HepG2 (cell line): ENCODE data around the gene REEP6. TPM values are rescaled to one million over a fixed set of nuclear protein-coding genes. Genes with fewer than 3 reads are reported as not detected.
A peak's percentile ranks its signal among the peaks of the same experiment; 100 is the strongest.

ENCODE experiments used
- ATAC-seq: fragments of 200-7000 bp; cut with Tn5 transposase; 3 replicates; pipeline ENCODE4 v1.9.1; 2020; ENCODE audit warnings: mild to moderate bottlenecking, moderate library complexity
- BruUV-seq: library from RNA; stranded (reverse); fragments of 400-500 nt; replicated peaks from 2 replicates; lab custom pipeline; 2021; lab: Mats Ljungman, UMichigan
- CTCF ChIA-PET: fragments of 300-600 bp; formaldehyde crosslinking; extraction: SDS; loops from one replicate; lab custom pipeline; 2021; ENCODE audit warnings: low total read pairs, inconsistent platforms, low intra/inter-chr PET ratio; lab: Yijun Ruan, JAX
- POLR2A ChIA-PET: fragments of 350-600 bp; sonication (Branson Sonifier 250); formaldehyde crosslinking; loops from one replicate; lab custom pipeline; 2020; ENCODE audit warnings: antibody characterized with exemption, inconsistent platforms; lab: Yijun Ruan, JAX
- DNase-seq: peaks from one replicate; pipeline ENCODE4 v3.0.0-alpha.2; 2015; ENCODE audit warnings: low spot score
- FAIRE-seq: peaks from 3 replicates; lab custom pipeline; 2011; peaks lifted over from hg19 to GRCh38; lab: Jason Lieb, UNC
- H2AFZ ChIP-seq: one replicate; pipeline ENCODE4 v1.6.1; 2011; ENCODE audit warnings: low read length, inconsistent platforms
- H3K27ac ChIP-seq: fragments of 300-600 bp; 3 replicates; pipeline ENCODE4 v1.8.0; 2011; ENCODE audit warnings: mixed run types, mild to moderate bottlenecking, mixed read lengths, low read length, inconsistent platforms; ENCODE audit not compliant: insufficient read depth; ENCODE audit errors: extremely low read length
- H3K27me3 ChIP-seq, 2 experiments: fragments of 200-600 bp in 1 of 2; 2 replicates in 1 of 2; 3 replicates in 1 of 2; pipeline versions ENCODE4 v1.6.0 to v1.8.0; 2011; ENCODE audit warnings: low read length in 2 of 2, mild to moderate bottlenecking in 2 of 2, moderate library complexity in 2 of 2, inconsistent platforms in 1 of 2; ENCODE audit not compliant: insufficient read depth in 2 of 2, control insufficient read depth in 1 of 2
- H3K36me3 ChIP-seq, 2 experiments: fragments of 200-600 bp in 1 of 2; replicated peaks in 1 of 2; 2 replicates in 1 of 2; 3 replicates in 1 of 2; pipeline versions ENCODE4 v1.5.1 to v1.8.0; 2011; ENCODE audit warnings: low read length in 2 of 2, inconsistent platforms in 1 of 2; ENCODE audit not compliant: insufficient read depth in 2 of 2, control insufficient read depth in 1 of 2
- H3K4me1 ChIP-seq: 2 replicates; pipeline ENCODE4 v1.5.1; 2012; ENCODE audit warnings: low read length, inconsistent platforms; ENCODE audit not compliant: insufficient read depth
- H3K4me2 ChIP-seq: 2 replicates; pipeline ENCODE4 v1.6.0; 2011; ENCODE audit warnings: low read depth, low read length, inconsistent platforms
- H3K4me3 ChIP-seq, 3 experiments: fragments of 200-600 bp in 1 of 3; sonication (generic), shearing (Covaris generic) in 1 of 3; replicated peaks in 1 of 3; 2 replicates each; pipeline ENCODE4 v1.5.1; 2011 to 2016; ENCODE audit warnings: low read length in 3 of 3, inconsistent platforms in 2 of 3, low read depth in 2 of 3, mild to moderate bottlenecking in 2 of 3, control low read depth in 1 of 3, mixed read lengths in 1 of 3; ENCODE audit not compliant: insufficient read depth in 1 of 3
- H3K79me2 ChIP-seq: one replicate; pipeline ENCODE4 v1.6.1; 2011; ENCODE audit warnings: low read length, inconsistent platforms; ENCODE audit not compliant: insufficient read depth
- H3K9ac ChIP-seq: 2 replicates; pipeline ENCODE4 v1.6.0; 2011; ENCODE audit warnings: mild to moderate bottlenecking, low read depth, low read length, inconsistent platforms; ENCODE audit not compliant: insufficient read depth
- H3K9me3 ChIP-seq: 2 replicates; pipeline ENCODE4 v1.5.1; 2012; ENCODE audit warnings: mild to moderate bottlenecking, low read length
- H4K20me1 ChIP-seq: 2 replicates; pipeline ENCODE4 v1.6.0; 2011; ENCODE audit warnings: inconsistent platforms, mild to moderate bottlenecking, low read length, moderate library complexity; ENCODE audit not compliant: insufficient read depth
- DBP ChIP-seq: sonication (generic); formaldehyde crosslinking; IDR thresholded peaks from 2 replicates; pipeline ENCODE4 v1.4.0; 2020; ENCODE audit warnings: missing genetic modification reagents; ENCODE audit errors: not compliant biosample characterization
- HIC2 ChIP-seq: sonication (generic); formaldehyde crosslinking; IDR thresholded peaks from 2 replicates; pipeline ENCODE4 v1.9.0; 2022; ENCODE audit warnings: low read depth, missing genetic modification reagents
- LRRFIP1 ChIP-seq: sonication (generic); formaldehyde crosslinking; conservative IDR thresholded peaks from 2 replicates; pipeline ENCODE4 v1.4.0; 2020; ENCODE audit warnings: missing genetic modification reagents
- MEIS2 ChIP-seq: sonication (generic); formaldehyde crosslinking; IDR thresholded peaks from 2 replicates; pipeline ENCODE4 v1.9.0; 2021; ENCODE audit warnings: mild to moderate bottlenecking, missing genetic modification reagents
- PHF20 ChIP-seq: sonication (generic); formaldehyde crosslinking; IDR thresholded peaks from 2 replicates; pipeline ENCODE4 v1.5.0; 2020; ENCODE audit warnings: mild to moderate bottlenecking, missing genetic modification reagents
- RXRA ChIP-seq: sonication (generic); formaldehyde crosslinking; IDR thresholded peaks from 2 replicates; pipeline ENCODE4 v1.5.1; 2020; ENCODE audit warnings: missing genetic modification reagents
- SP4 ChIP-seq: sonication (generic); formaldehyde crosslinking; IDR thresholded peaks from 2 replicates; pipeline ENCODE4 v1.8.1; 2023; ENCODE audit warnings: mild to moderate bottlenecking, missing genetic modification reagents
- ZBTB38 ChIP-seq: sonication (generic); formaldehyde crosslinking; IDR thresholded peaks from 2 replicates; pipeline ENCODE4 v1.5.1; 2020; ENCODE audit warnings: mild to moderate bottlenecking, missing genetic modification reagents
- ZBTB42 ChIP-seq: sonication (generic); formaldehyde crosslinking; IDR thresholded peaks from 2 replicates; pipeline ENCODE4 v1.5.0; 2020; ENCODE audit warnings: mild to moderate bottlenecking, missing genetic modification reagents
- ZBTB7A ChIP-seq: sonication (generic); formaldehyde crosslinking; IDR thresholded peaks from 2 replicates; pipeline ENCODE4 v1.8.0; 2022; ENCODE audit warnings: mild to moderate bottlenecking, missing genetic modification reagents
- ZHX1 ChIP-seq: sonication (generic); formaldehyde crosslinking; IDR thresholded peaks from 2 replicates; pipeline ENCODE4 v1.8.1; 2022; ENCODE audit warnings: low read depth, mild to moderate bottlenecking, missing genetic modification reagents
- ZNF503 ChIP-seq: sonication (generic); formaldehyde crosslinking; IDR thresholded peaks from 2 replicates; pipeline ENCODE4 v1.4.0; 2020; ENCODE audit warnings: missing genetic modification reagents
- ZNF510 ChIP-seq: sonication (generic); formaldehyde crosslinking; IDR thresholded peaks from 2 replicates; pipeline ENCODE4 v1.4.0; 2020; ENCODE audit warnings: low read depth, mild to moderate bottlenecking, missing genetic modification reagents
- WGBS: methylation state at CpG from one replicate; pipeline ENCODE4 v1.1.6; 2017; ENCODE audit warnings: low lambda C conversion rate; 5-methylcytosine and 5-hydroxymethylcytosine counted together
- in situ Hi-C: cut with HindIII; loops from 2 replicates; pipeline ENCODE4 v1.10.0; 2017; ENCODE audit warnings: low pct_unique_long_range_greater_than_20kb; ENCODE audit not compliant: extremely low pct_ligation_motif_present
- intact Hi-C: fragments of 100-400 bp; cut with micrococcal nuclease; formaldehyde crosslinking; loops from one replicate; pipeline ENCODE4 v1.10.0; 2022; ENCODE audit not compliant: unreplicated experiment
- polyA plus RNA-seq, 8 experiments: library from polyadenylated mRNA; depleted of rRNA in 3 of 8; stranded (reverse) in 7 of 8; unstranded in 1 of 8; fragments of >200 nt; fragmentation: Illumina TruSeq in 4 of 8; extraction: Trizol in 4 of 8; gene quantifications; 2 replicates each; pipeline versions ENCODE4 v1.2.1 to v1.2.3, GENCODE V29; 2011 to 2016; ENCODE audit warnings: low read depth in 4 of 8, missing spikeins in 1 of 8, mixed read lengths in 1 of 8; ENCODE audit not compliant: insufficient read depth in 1 of 8
- total RNA-seq, 5 experiments: library from RNA; depleted of rRNA; stranded (reverse); fragments of >200 nt; fragmentation: Illumina TruSeq; extraction: Trizol; gene quantifications; 2 replicates each; pipeline ENCODE4 v1.2.3, GENCODE V29; 2016; ENCODE audit warnings: low read depth in 1 of 5

Gene REEP6
- total and polyA plus RNA-seq, 2 of the 13 experiments (the other 11 are each of a cell fraction or from before 2014, with no cell fraction given), result 10.0 to 28.8 TPM

GRCh38 chr19:1482361-1483130 lies 8.4 kb upstream of the REEP6 start:
- CTCF ChIA-PET, result no interaction called here
- FAIRE-seq (no peak), DNase-seq (peak; percentile 35), ATAC-seq (no peak)
- Histone ChIP-seq H3K27me3 (no peaks in the 10 kb centered on the region), H3K4me1 (peaks cover 40% of the 10 kb centered on the region), H2AFZ (no peak overlapping the region), H4K20me1 (0 out of 2 replicates have a peak, but pooled peaks cover 3% of the 10 kb centered on the region), H3K36me3 (no peaks in the 10 kb centered on the region), H3K79me2 (peaks cover 9% of the 10 kb centered on the region), H3K4me3 (no peak overlapping the region), H3K4me2 (no peak overlapping the region), H3K9ac (no peak overlapping the region), H3K27ac (peak overlapping the region; percentile 40), H3K9me3 (no peaks in the 10 kb centered on the region)
- BruUV-seq, result no TSS peak
- 92% methylated on average over 26 of the region's 37 CpGs for WGBS
- intact Hi-C loops (no loop called here), in situ Hi-C loops (no loop called here)
- POLR2A ChIA-PET, result interaction anchor here (2.7 kb wide), 1 partner anchor 9 kb away, joined by 29 read pairs; the partner anchor contains the start of gene REEP6
- TF ChIP-seq DBP (CRISPR knock-in tag) (no peak), ZBTB42 (CRISPR knock-in tag) (no peak), LRRFIP1 (no peak), ZNF510 (no peak), MEIS2 (CRISPR knock-in tag) (no peak), ZHX1 (CRISPR knock-in tag) (0 out of 2 replicates have a peak, but pooled peaks have one; percentile 18), HIC2 (0 out of 2 replicates have a peak, but pooled peaks have one; percentile 51), SP4 (CRISPR knock-in tag) (peak; percentile 52; the same call in 1 of the 2 replicates), ZBTB7A (CRISPR knock-in tag) (0 out of 2 replicates have a peak, but pooled peaks have one; percentile 16), RXRA (peak; percentile 20; the same call in 1 of the 2 replicates), ZBTB38 (CRISPR knock-in tag) (peak; percentile 88; the same call in 1 of the 2 replicates), PHF20 (CRISPR knock-in tag) (no peak), ZNF503 (CRISPR knock-in tag) (no peak)
